Measurements from ENCODE around the gene PGGHG. TPM values are rescaled to one million over a fixed set of nuclear protein-coding genes. Genes with fewer than 3 reads are reported as not detected.

The PGGHG gene
- total and polyA plus RNA-seq, 7 donors, result 2.7 to 8.6 (median 4.0) TPM

DNA sequence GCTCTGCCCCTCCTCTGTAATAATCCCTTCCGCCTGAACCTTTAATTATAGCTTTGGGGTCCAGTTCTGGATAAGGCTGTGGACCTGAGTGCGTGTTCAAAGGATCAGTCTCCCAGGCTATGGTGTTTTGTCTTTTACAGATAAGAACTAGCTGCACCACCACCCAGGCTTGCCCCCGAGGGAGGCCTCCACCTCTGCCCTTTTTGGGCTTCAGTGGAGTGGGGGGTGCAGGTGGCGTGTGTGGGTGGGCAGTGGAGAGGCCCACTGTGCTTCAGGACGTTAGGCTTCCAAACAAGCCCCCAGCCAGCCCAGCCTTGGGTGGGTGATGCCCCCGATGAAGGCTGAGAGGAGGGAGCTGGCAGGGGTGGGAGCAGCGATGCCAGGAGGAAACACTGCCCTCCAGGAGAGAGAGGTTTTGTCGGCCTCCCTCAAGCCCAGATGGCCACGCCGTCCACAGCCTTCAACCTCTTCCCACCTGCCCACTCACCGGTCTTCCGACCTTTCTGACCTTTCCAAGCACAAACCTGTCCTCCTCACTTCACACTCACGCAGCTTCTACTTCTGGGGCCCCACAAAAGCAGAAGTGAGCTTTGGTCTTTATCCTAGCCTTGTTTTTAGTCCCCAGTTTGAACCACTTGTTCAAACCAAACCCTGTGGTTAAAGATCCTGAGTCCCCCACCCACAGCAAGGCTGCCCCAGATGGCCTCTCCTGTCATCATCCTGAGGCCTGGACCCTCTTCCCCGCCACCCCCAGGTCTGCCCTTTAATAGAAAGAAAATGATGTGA is 31.8 kb upstream of the PGGHG start:
- Histone ChIP-seq H3K36me3 (ENCODE audit: insufficient read depth in 1 of 2, low read depth in 1 of 2) (peaks cover 5 to 16% of the 10 kb centered on the region in 2 donors), H3K27me3 (ENCODE audit: insufficient read depth in 3 of 3, low read length in 2 of 3) (no peaks in the 10 kb centered on the region), H3K27ac (no peak overlapping the region), H3K9me3 (no peaks in the 10 kb centered on the region), H3K4me1 (no peaks in the 10 kb centered on the region), H3K4me3 (no peak overlapping the region)
- intact Hi-C loops (cut with DNase I), result no loop called here
- no peak for DNase-seq
- no peak for ATAC-seq
- 82 to 86% (median 84%) methylated on average over 14 of the region's 14 CpGs for WGBS, 3 donors
- TF ChIP-seq, protein P1, sequence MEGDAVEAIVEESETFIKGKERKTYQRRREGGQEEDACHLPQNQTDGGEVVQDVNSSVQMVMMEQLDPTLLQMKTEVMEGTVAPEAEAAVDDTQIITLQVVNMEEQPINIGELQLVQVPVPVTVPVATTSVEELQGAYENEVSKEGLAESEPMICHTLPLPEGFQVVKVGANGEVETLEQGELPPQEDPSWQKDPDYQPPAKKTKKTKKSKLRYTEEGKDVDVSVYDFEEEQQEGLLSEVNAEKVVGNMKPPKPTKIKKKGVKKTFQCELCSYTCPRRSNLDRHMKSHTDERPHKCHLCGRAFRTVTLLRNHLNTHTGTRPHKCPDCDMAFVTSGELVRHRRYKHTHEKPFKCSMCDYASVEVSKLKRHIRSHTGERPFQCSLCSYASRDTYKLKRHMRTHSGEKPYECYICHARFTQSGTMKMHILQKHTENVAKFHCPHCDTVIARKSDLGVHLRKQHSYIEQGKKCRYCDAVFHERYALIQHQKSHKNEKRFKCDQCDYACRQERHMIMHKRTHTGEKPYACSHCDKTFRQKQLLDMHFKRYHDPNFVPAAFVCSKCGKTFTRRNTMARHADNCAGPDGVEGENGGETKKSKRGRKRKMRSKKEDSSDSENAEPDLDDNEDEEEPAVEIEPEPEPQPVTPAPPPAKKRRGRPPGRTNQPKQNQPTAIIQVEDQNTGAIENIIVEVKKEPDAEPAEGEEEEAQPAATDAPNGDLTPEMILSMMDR (IDR thresholded peaks at IDR 0.05), result no peak

DNA sequence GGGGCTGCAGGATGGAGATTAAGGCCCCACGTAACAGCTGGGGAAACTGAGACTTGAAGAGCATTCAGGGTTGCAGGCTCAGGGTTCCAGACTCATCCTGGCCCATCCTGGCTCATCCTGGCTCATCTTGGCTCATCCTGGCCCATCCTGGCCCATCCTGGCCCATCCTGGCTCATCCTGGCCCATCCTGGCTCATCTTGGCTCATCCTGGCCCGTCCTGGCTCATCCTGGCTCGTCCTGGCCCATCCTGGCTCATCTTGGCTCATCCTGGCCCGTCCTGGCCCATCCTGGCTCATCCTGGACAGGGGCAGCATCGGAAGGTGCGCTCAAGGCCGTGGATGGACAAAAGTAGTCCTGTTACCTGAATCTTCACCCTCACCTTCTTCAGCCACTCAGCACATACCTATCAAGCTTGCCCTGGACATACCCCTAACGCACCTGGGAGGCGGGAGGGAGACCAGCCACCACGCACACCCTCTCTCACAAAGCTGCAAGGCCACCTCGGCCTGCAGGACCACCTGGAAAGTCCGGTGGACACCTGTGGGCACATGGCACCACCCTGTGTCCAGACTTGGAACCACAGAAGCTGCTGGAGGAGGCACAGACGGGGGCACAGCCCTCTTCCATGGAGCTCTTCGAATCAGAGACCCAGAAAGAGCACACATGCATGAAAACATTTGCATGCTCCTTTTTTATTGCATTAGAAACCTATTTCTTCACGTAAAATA is 31.0 kb upstream of the PGGHG start:
- TF ChIP-seq, protein P1 (IDR thresholded peaks at IDR 0.05), result no peak
- Histone ChIP-seq H3K36me3 (ENCODE audit: insufficient read depth in 1 of 2, low read depth in 1 of 2) (peaks cover 0 to 8% of the 10 kb centered on the region in 2 donors), H3K9me3 (no peaks in the 10 kb centered on the region), H3K4me3 (no peak overlapping the region), H3K4me1 (no peaks in the 10 kb centered on the region), H3K27ac (no peak overlapping the region), H3K27me3 (ENCODE audit: insufficient read depth in 3 of 3, low read length in 2 of 3) (no peaks in the 10 kb centered on the region)
- ATAC-seq (no peak), DNase-seq (no peak)
- intact Hi-C loops (cut with DNase I), result no loop called here
- 76 to 81% (median 80%) methylated on average over 15 of the region's 15 CpGs for WGBS, 3 donors

DNA sequence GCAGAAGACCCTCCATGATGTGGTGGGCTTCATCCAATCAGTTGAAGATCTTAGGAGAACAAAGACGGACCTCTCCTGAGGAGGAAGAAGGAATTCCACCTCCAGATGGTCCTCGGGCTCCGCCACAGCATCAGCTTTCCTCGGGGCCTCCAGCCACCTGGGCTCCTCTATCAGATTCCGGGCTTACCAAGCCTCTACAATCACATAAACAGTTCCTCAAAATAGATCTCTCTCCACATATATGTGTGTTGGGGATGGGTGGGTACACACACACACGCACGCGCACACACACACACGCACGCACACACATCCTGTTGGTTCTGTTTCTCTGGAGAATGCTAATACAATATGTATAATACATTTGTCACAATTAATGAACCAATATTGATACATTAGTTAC is 29.5 kb upstream of the PGGHG start:
- Histone ChIP-seq H3K4me3 (no peak overlapping the region), H3K4me1 (no peaks in the 10 kb centered on the region), H3K9me3 (no peaks in the 10 kb centered on the region), H3K36me3 (ENCODE audit: insufficient read depth in 1 of 2, low read depth in 1 of 2) (no peaks in the 10 kb centered on the region), H3K27ac (no peak overlapping the region), H3K27me3 (ENCODE audit: insufficient read depth in 3 of 3, low read length in 2 of 3) (no peaks in the 10 kb centered on the region)
- ATAC-seq (no peak), DNase-seq (no peak)
- TF ChIP-seq, protein P1 (IDR thresholded peaks at IDR 0.05), result no peak
- intact Hi-C loops (cut with DNase I), result no loop called here
- WGBS, 3 donors, result 64 to 74% (median 70%) methylated on average over 10 of the region's 10 CpGs

DNA sequence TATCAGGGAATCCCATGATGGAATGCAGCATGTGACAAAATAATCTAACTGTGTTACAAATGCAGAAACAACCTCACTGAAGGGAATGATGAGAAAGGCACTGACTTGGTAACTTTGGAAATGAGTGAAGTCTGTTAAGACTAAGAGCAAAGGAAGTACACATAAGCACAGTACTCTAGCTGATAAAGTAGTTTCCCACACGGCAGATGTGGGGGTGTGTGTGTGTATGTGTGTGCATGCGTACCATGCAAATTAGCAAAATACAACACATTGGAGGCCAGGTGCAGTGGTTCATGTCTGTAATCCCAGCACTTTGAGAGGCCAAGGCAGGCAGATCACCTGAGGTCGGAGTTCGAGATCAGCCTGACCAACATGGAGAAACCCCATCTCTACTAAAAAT is 27.3 kb upstream of the PGGHG start:
- intact Hi-C loops (cut with DNase I), result no loop called here

More for the DNA sequence above, 27.3 kb upstream of the PGGHG start:
- H3K4me1 ChIP-seq, result no peaks in the 10 kb centered on the region
- no peaks in the 10 kb centered on the region for H3K36me3 ChIP-seq (ENCODE audit: insufficient read depth in 1 of 2, low read depth in 1 of 2)
- H3K27ac ChIP-seq, result no peak overlapping the region
- TF ChIP-seq, protein P1 (IDR thresholded peaks at IDR 0.05), result no peak
- H3K27me3 ChIP-seq (ENCODE audit: insufficient read depth in 3 of 3, low read length in 2 of 3), result no peaks in the 10 kb centered on the region
- ATAC-seq (no peak), DNase-seq (no peak)
- peaks cover 3% of the 10 kb centered on the region for H3K9me3 ChIP-seq
- no peak overlapping the region for H3K4me3 ChIP-seq
- WGBS, 3 donors, result 86 to 90% (median 87%) methylated on average over 4 of the region's 4 CpGs

All from psoas muscle (tissue), 8 donors.